IMR-90 (cell line): Measurements from ENCODE around the gene ECM2. TPM values are rescaled to one million over a fixed set of nuclear protein-coding genes. Genes with fewer than 3 reads are reported as not detected.

Experiments
- ATAC-seq: fragments of 200-7000 bp; cut with Tn5 transposase; 2 replicates; pipeline ENCODE4 v1.9.1; 2020; ENCODE audit warnings: low read depth, mild to moderate bottlenecking, moderate library complexity
- BruUV-seq: library from RNA; stranded (reverse); fragments of 400-500 nt; replicated peaks from 2 replicates; lab custom pipeline; 2021; lab: Mats Ljungman, UMichigan
- CTCF ChIA-PET: fragments of 300-600 bp; formaldehyde crosslinking; extraction: SDS; loops from one replicate; lab custom pipeline; 2021; ENCODE audit warnings: antibody characterized with exemption; lab: Yijun Ruan, JAX
- POLR2A ChIA-PET: fragments of 300-600 bp; sonication (Branson Sonifier 250); formaldehyde crosslinking; loops from one replicate; lab custom pipeline; 2022; ENCODE audit warnings: antibody characterized with exemption; ENCODE audit not compliant: unreplicated experiment; lab: Charles Lee
- DNase-seq: peaks from one replicate; pipeline ENCODE4 v3.0.0; 2013
- H2AFZ ChIP-seq: replicated peaks from 2 replicates; pipeline ENCODE3; 2013; ENCODE audit warnings: low read length, mild to moderate bottlenecking; ENCODE audit not compliant: poor library complexity
- H2AK5ac ChIP-seq: 2 replicates; pipeline ENCODE4 v1.6.1; 2013; ENCODE audit warnings: low read depth, low read length, inconsistent platforms
- H2AK9ac ChIP-seq: replicated peaks from 2 replicates; pipeline ENCODE3; 2013; ENCODE audit warnings: mild to moderate bottlenecking, low read depth, low read length, moderate library complexity; ENCODE audit not compliant: poor library complexity
- H2BK120ac ChIP-seq: 2 replicates; pipeline ENCODE4 v1.6.1; 2013; ENCODE audit warnings: low read depth, low read length, inconsistent platforms
- H2BK15ac ChIP-seq: 3 replicates; pipeline ENCODE4 v1.6.1; 2013; ENCODE audit warnings: low read depth, low read length, inconsistent platforms
- H2BK20ac ChIP-seq: 2 replicates; pipeline ENCODE4 v1.6.1; 2013; ENCODE audit warnings: low read depth, mild to moderate bottlenecking, inconsistent platforms, low read length, moderate library complexity
- H2BK5ac ChIP-seq: 2 replicates; pipeline ENCODE4 v1.6.1; 2013; ENCODE audit warnings: mild to moderate bottlenecking, low read depth, low read length, inconsistent platforms; ENCODE audit not compliant: poor library complexity, severe bottlenecking
- H3K14ac ChIP-seq: replicated peaks from 2 replicates; pipeline ENCODE4 v1.6.1; 2013; ENCODE audit warnings: low read depth, low read length, inconsistent platforms
- H3K18ac ChIP-seq: 2 replicates; pipeline ENCODE4 v1.6.1; 2013; ENCODE audit warnings: low read depth, low read length, control low read depth
- H3K23ac ChIP-seq: 2 replicates; pipeline ENCODE4 v1.6.1; 2013; ENCODE audit warnings: low read depth, low read length, inconsistent platforms
- H3K27ac ChIP-seq: 2 replicates; pipeline ENCODE4 v1.5.1; 2013; ENCODE audit warnings: mild to moderate bottlenecking, control low read depth, low read length; ENCODE audit not compliant: insufficient read depth
- H3K27me3 ChIP-seq: 2 replicates; pipeline ENCODE4 v1.6.1; 2013; ENCODE audit warnings: low read length; ENCODE audit not compliant: control insufficient read depth, insufficient read depth
- H3K36me3 ChIP-seq: 2 replicates; pipeline ENCODE4 v1.6.1; 2013; ENCODE audit warnings: low read length, mixed read lengths; ENCODE audit not compliant: control insufficient read depth, insufficient read depth
- H3K4ac ChIP-seq: 2 replicates; pipeline ENCODE4 v1.6.1; 2013; ENCODE audit warnings: low read depth, low read length, inconsistent platforms
- H3K4me1 ChIP-seq: 2 replicates; pipeline ENCODE4 v1.6.1; 2013; ENCODE audit warnings: low read length, mixed read lengths; ENCODE audit not compliant: control insufficient read depth, insufficient read depth
- H3K4me2 ChIP-seq: 2 replicates; pipeline ENCODE4 v1.6.1; 2013; ENCODE audit warnings: low read depth, mild to moderate bottlenecking, control low read depth, low read length, moderate library complexity
- H3K4me3 ChIP-seq: 2 replicates; pipeline ENCODE4 v1.5.1; 2013; ENCODE audit warnings: low read depth, mild to moderate bottlenecking, control low read depth, low read length, moderate library complexity; ENCODE audit not compliant: insufficient read depth
- H3K56ac ChIP-seq: 2 replicates; pipeline ENCODE4 v1.6.1; 2013; ENCODE audit warnings: low read length, inconsistent platforms; ENCODE audit not compliant: insufficient read depth; ENCODE audit errors: extremely low read depth
- H3K79me1 ChIP-seq, 2 experiments: 2 replicates each; pipeline ENCODE4 v1.6.1; 2013; ENCODE audit warnings: low read length in 2 of 2, inconsistent platforms in 1 of 2, low read depth in 1 of 2
- H3K9ac ChIP-seq: 2 replicates; pipeline ENCODE4 v1.6.1; 2013; ENCODE audit warnings: low read depth, low read length, control low read depth
- H3K9me1 ChIP-seq: 2 replicates; pipeline ENCODE4 v1.6.1; 2013; ENCODE audit warnings: low read length, inconsistent platforms; ENCODE audit not compliant: insufficient read depth
- H3K9me3 ChIP-seq: 2 replicates; pipeline ENCODE4 v1.6.1; 2013; ENCODE audit warnings: low read length; ENCODE audit not compliant: control insufficient read depth, insufficient read depth
- H4K20me1 ChIP-seq: 2 replicates; pipeline ENCODE4 v1.6.1; 2013; ENCODE audit warnings: low read length, inconsistent platforms; ENCODE audit not compliant: insufficient read depth
- H4K5ac ChIP-seq: 2 replicates; pipeline ENCODE4 v1.6.1; 2013; ENCODE audit warnings: mild to moderate bottlenecking, low read depth, low read length, control low read depth
- H4K8ac ChIP-seq, 2 experiments: 2 replicates each; pipeline ENCODE4 v1.6.1; 2013; ENCODE audit warnings: low read depth in 2 of 2, low read length in 2 of 2, control low read depth in 1 of 2, inconsistent platforms in 1 of 2
- H4K91ac ChIP-seq: 2 replicates; pipeline ENCODE4 v1.6.1; 2013; ENCODE audit warnings: low read depth, low read length, inconsistent platforms; ENCODE audit not compliant: insufficient read depth
- BHLHE40 ChIP-seq: fragments of 150-350 bp; IDR thresholded peaks from 2 replicates; pipeline ENCODE4 v1.6.1; 2016; ENCODE audit warnings: mild to moderate bottlenecking, low read depth, low read length
- CEBPB ChIP-seq: IDR thresholded peaks from 2 replicates; pipeline ENCODE4 v1.6.1; 2012; ENCODE audit warnings: low read depth, low read length, improper control_type of control experiment
- CHD1 ChIP-seq: IDR thresholded peaks from 2 replicates; pipeline ENCODE4 v1.6.1; 2012; ENCODE audit warnings: low read depth, low read length, improper control_type of control experiment
- FOS ChIP-seq: fragments of 150-350 bp; IDR thresholded peaks from 2 replicates; pipeline ENCODE4 v1.6.1; 2016; ENCODE audit warnings: low read depth, low read length
- MAFK ChIP-seq: IDR thresholded peaks from 2 replicates; pipeline ENCODE4 v1.6.1; 2012; ENCODE audit warnings: low read depth, low read length, improper control_type of control experiment
- MAZ ChIP-seq: IDR thresholded peaks from 2 replicates; pipeline ENCODE4 v1.6.1; 2012; ENCODE audit warnings: low read depth, mild to moderate bottlenecking, low read length, improper control_type of control experiment, moderate library complexity, borderline replicate concordance
- MXI1 ChIP-seq: IDR thresholded peaks from 2 replicates; pipeline ENCODE4 v1.6.1; 2012; ENCODE audit warnings: low read depth, mild to moderate bottlenecking, low read length, moderate library complexity, borderline replicate concordance
- NFE2L2 ChIP-seq: fragments of 150-350 bp; IDR thresholded peaks from 2 replicates; pipeline ENCODE4 v1.6.1; 2016; ENCODE audit warnings: low read depth, mild to moderate bottlenecking, low read length
- POLR2A ChIP-seq: IDR thresholded peaks from 2 replicates; pipeline ENCODE4 v1.6.1; 2012; ENCODE audit warnings: mild to moderate bottlenecking, low read depth, low read length
- RAD21 ChIP-seq: IDR thresholded peaks from 2 replicates; pipeline ENCODE4 v1.6.1; 2012; ENCODE audit warnings: low read length, improper control_type of control experiment
- RCOR1 ChIP-seq: IDR thresholded peaks from 2 replicates; pipeline ENCODE4 v1.6.1; 2012; ENCODE audit warnings: mild to moderate bottlenecking, low read length, improper control_type of control experiment; ENCODE audit not compliant: insufficient replicate concordance
- RFX5 ChIP-seq: IDR thresholded peaks from 2 replicates; pipeline ENCODE4 v1.8.0; 2012; ENCODE audit warnings: low read depth, mild to moderate bottlenecking, low read length, moderate library complexity
- SMC3 ChIP-seq: fragments of 150-350 bp; IDR thresholded peaks from 2 replicates; pipeline ENCODE4 v1.6.1; 2016; ENCODE audit warnings: low read depth, mild to moderate bottlenecking, antibody characterized with exemption, low read length, moderate library complexity
- USF2 ChIP-seq: fragments of 150-350 bp; IDR thresholded peaks from 2 replicates; pipeline ENCODE4 v1.6.1; 2017; ENCODE audit warnings: mild to moderate bottlenecking, antibody characterized with exemption, low read length, low read depth
- WGBS, 2 experiments: methylation state at CpG; one replicate each; pipeline versions ENCODE4 v1.1.5 to v1.1.7; 2013; ENCODE audit warnings: missing lambda C conversion rate in 2 of 2; ENCODE audit not compliant: insufficient read length in 1 of 2; ENCODE audit errors: extremely low coverage in 2 of 2; 5-methylcytosine and 5-hydroxymethylcytosine counted together
- dilution Hi-C: fragments of 300-500 bp; cut with HindIII; formaldehyde crosslinking; loops from one replicate; pipeline ENCODE4 v1.14.3; 2018; ENCODE audit warnings: low sequenced_read_pairs; ENCODE audit not compliant: unreplicated experiment
- in situ Hi-C: fragments of 300-500 bp; cut with MboI; formaldehyde crosslinking; loops from 3 replicates; pipeline ENCODE4 v1.14.3; 2019; ENCODE audit warnings: low sequenced_read_pairs, inconsistent platforms, mixed read lengths
- intact Hi-C: fragments of 100-400 bp; cut with micrococcal nuclease; formaldehyde crosslinking; loops from 2 replicates; pipeline ENCODE4 v1.10.0; 2022
- polyA plus RNA-seq, 3 experiments: library from polyadenylated mRNA; depleted of rRNA; stranded (reverse); fragments of >200 nt; gene quantifications; 2 replicates each; pipeline ENCODE4 v1.2.3, GENCODE V29; 2012; ENCODE audit warnings: low replicate concordance in 1 of 3
- total RNA-seq: library from RNA; depleted of rRNA; stranded (reverse); fragments of >200 nt; gene quantifications from 2 replicates; pipeline ENCODE4 v1.2.3, GENCODE V29; 2012
- TF ChIP-seq, protein P1 (sequence below): fragments of 150-350 bp; IDR thresholded peaks from 2 replicates; pipeline ENCODE4 v1.6.1; 2016; ENCODE audit warnings: low read depth, mild to moderate bottlenecking, low read length, moderate library complexity, borderline replicate concordance

ECM2 gene
- total and polyA plus RNA-seq, 2 of the 4 experiments (the other 2 are of a cell fraction): 0.26 to 0.36 TPM

DNA sequence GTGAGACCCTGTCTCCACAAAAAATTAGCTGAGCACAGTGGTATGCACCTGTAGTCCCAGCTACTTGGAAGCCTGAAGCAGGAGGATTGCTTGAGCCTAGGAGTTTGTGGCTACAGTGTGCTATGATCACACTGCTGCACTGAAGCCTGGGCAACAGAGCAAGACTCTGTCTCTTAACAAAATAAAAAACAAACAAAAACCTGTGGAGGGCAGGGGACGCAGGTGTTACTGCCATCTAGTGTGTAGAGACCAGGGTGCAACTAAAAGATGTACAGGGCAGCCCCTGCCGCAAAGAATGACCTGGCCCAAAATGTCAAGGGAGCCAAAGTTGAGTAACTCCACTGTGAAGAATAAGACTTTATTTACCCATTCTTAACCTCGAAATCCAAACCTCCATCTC is 80.6 kb downstream of the ECM2 start:
- WGBS, 2 experiments: no CpG with 5 or more reads among the region's 3 CpGs
- DNase-seq (no peak), ATAC-seq (no peak)
- Histone ChIP-seq H2BK20ac (no peak overlapping the region), H3K56ac (no peak overlapping the region), H3K4me2 (no peak overlapping the region), H3K27ac (no peak overlapping the region), H2BK15ac (no peak overlapping the region), H3K9me3 (no peaks in the 10 kb centered on the region), H3K79me1 (no peaks in the 10 kb centered on the region), H4K5ac (no peak overlapping the region), H4K8ac (no peak overlapping the region), H2BK120ac (no peak overlapping the region), H4K91ac (no peak overlapping the region), H3K4ac (no peak overlapping the region), H3K14ac (no peak overlapping the region), H3K4me1 (no peaks in the 10 kb centered on the region), H3K36me3 (no peaks in the 10 kb centered on the region), H3K4me3 (no peak overlapping the region), H4K20me1 (no peaks in the 10 kb centered on the region), H3K18ac (no peak overlapping the region), H2BK5ac (no peak overlapping the region), H2AFZ (no peak overlapping the region), H3K27me3 (no peaks in the 10 kb centered on the region), H3K9me1 (peaks cover 6% of the 10 kb centered on the region; the same call in 1 of the 2 replicates), H3K9ac (no peak overlapping the region), H3K23ac (no peak overlapping the region), H2AK5ac (no peak overlapping the region), H2AK9ac (no peak overlapping the region)
- in situ Hi-C loops (no loop called here), intact Hi-C loops (no loop called here), dilution Hi-C loops (no loop called here)
- TF ChIP-seq RFX5: no peak
- no peak for TF ChIP-seq MAZ
- TF ChIP-seq USF2: no peak
- TF ChIP-seq, protein P1, sequence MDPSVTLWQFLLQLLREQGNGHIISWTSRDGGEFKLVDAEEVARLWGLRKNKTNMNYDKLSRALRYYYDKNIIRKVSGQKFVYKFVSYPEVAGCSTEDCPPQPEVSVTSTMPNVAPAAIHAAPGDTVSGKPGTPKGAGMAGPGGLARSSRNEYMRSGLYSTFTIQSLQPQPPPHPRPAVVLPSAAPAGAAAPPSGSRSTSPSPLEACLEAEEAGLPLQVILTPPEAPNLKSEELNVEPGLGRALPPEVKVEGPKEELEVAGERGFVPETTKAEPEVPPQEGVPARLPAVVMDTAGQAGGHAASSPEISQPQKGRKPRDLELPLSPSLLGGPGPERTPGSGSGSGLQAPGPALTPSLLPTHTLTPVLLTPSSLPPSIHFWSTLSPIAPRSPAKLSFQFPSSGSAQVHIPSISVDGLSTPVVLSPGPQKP: no peak
- no peak for TF ChIP-seq MXI1
- no peak for TF ChIP-seq CEBPB
- TF ChIP-seq CHD1: no peak
- no peak for TF ChIP-seq POLR2A
- no peak for TF ChIP-seq FOS
- TF ChIP-seq MAFK: no peak
- no peak for TF ChIP-seq BHLHE40
- TF ChIP-seq RAD21: no peak
- no peak for TF ChIP-seq SMC3
- no peak for TF ChIP-seq RCOR1
- TF ChIP-seq NFE2L2: no peak
- POLR2A ChIA-PET: no interaction called here
- CTCF ChIA-PET: no interaction called here
- no TSS peak for BruUV-seq
